Osteocyte (in vitro differentiated cells): ENCODE results near the gene DPYD. TPM values are rescaled to one million over a fixed set of nuclear protein-coding genes. Genes with fewer than 3 reads are reported as not detected.
A peak's percentile ranks its signal among the peaks of the same experiment; 100 is the strongest.

ENCODE experiments used
- DNase-seq: peaks from one replicate; pipeline ENCODE4 v3.0.0; 2021; ENCODE audit warnings: mixed read lengths; ENCODE audit not compliant: unreplicated experiment; ENCODE audit errors: extremely low spot score
- H3K27ac Mint-ChIP-seq: one replicate; pipeline ENCODE4 v1.8.0; 2021; ENCODE audit warnings: mild to moderate bottlenecking, mixed read lengths; ENCODE audit not compliant: unreplicated experiment
- H3K27me3 Mint-ChIP-seq: one replicate; pipeline ENCODE4 v1.8.0; 2021; ENCODE audit warnings: mixed read lengths; ENCODE audit not compliant: unreplicated experiment
- H3K36me3 Mint-ChIP-seq: one replicate; pipeline ENCODE4 v1.8.0; 2021; ENCODE audit warnings: mixed read lengths; ENCODE audit not compliant: unreplicated experiment
- H3K4me1 Mint-ChIP-seq: one replicate; pipeline ENCODE4 v1.8.0; 2021; ENCODE audit warnings: mixed read lengths; ENCODE audit not compliant: unreplicated experiment
- H3K4me3 Mint-ChIP-seq: one replicate; pipeline ENCODE4 v1.8.0; 2021; ENCODE audit warnings: mild to moderate bottlenecking, moderate library complexity, mixed read lengths; ENCODE audit not compliant: unreplicated experiment
- H3K9me3 Mint-ChIP-seq: one replicate; pipeline ENCODE4 v1.8.0; 2021; ENCODE audit warnings: mixed read lengths; ENCODE audit not compliant: unreplicated experiment
- CTCF ChIP-seq: fragments of 200-600 bp; sonication (generic); IDR thresholded peaks from 2 replicates; pipeline ENCODE4 v1.5.0; 2021; ENCODE audit warnings: antibody characterized with exemption, mild to moderate bottlenecking, moderate library complexity
- total RNA-seq: library from RNA; stranded (reverse); gene quantifications from 2 replicates; pipeline ENCODE4 v1.2.1, GENCODE V29; 2021

The DPYD gene
- total RNA-seq, 1 donor from 2014 or later = 44.0 TPM

GRCh38 chr1:97761637-97762036, 159.2 kb downstream of the DPYD start:
- peaks cover 20% of the 10 kb centered on the region for H3K36me3 Mint-ChIP-seq
- no peak for TF ChIP-seq CTCF
- DNase-seq = no peak
- no peak overlapping the region for H3K27ac Mint-ChIP-seq
- H3K9me3 Mint-ChIP-seq = peaks cover 12% of the 10 kb centered on the region
- H3K4me3 Mint-ChIP-seq = no peak overlapping the region
- H3K27me3 Mint-ChIP-seq = no peaks in the 10 kb centered on the region
- peaks cover 17% of the 10 kb centered on the region for H3K4me1 Mint-ChIP-seq

GRCh38 chr1:97759078-97759477, 161.8 kb downstream of the DPYD start:
- H3K4me1 Mint-ChIP-seq = peaks cover 17% of the 10 kb centered on the region
- peaks cover 17% of the 10 kb centered on the region for H3K36me3 Mint-ChIP-seq
- DNase-seq = no peak
- TF ChIP-seq CTCF = no peak
- H3K4me3 Mint-ChIP-seq = no peak overlapping the region
- H3K9me3 Mint-ChIP-seq = peaks cover 12% of the 10 kb centered on the region
- H3K27me3 Mint-ChIP-seq = no peaks in the 10 kb centered on the region
- H3K27ac Mint-ChIP-seq = no peak overlapping the region

GRCh38 chr1:97758541-97759057, 162.2 kb downstream of the DPYD start:
- no peaks in the 10 kb centered on the region for H3K27me3 Mint-ChIP-seq
- H3K4me3 Mint-ChIP-seq = no peak overlapping the region
- peaks cover 17% of the 10 kb centered on the region for H3K4me1 Mint-ChIP-seq
- peaks cover 12% of the 10 kb centered on the region for H3K9me3 Mint-ChIP-seq
- DNase-seq = no peak
- peaks cover 14% of the 10 kb centered on the region for H3K36me3 Mint-ChIP-seq
- H3K27ac Mint-ChIP-seq = peak overlapping the region; percentile 45
- no peak for TF ChIP-seq CTCF

GRCh38 chr1:97745912-97746311, 174.9 kb downstream of the DPYD start:
- no peaks in the 10 kb centered on the region for H3K4me1 Mint-ChIP-seq
- no peaks in the 10 kb centered on the region for H3K27me3 Mint-ChIP-seq
- no peak for DNase-seq
- no peaks in the 10 kb centered on the region for H3K9me3 Mint-ChIP-seq
- no peak overlapping the region for H3K27ac Mint-ChIP-seq
- no peaks in the 10 kb centered on the region for H3K36me3 Mint-ChIP-seq
- TF ChIP-seq CTCF = no peak
- no peak overlapping the region for H3K4me3 Mint-ChIP-seq

GRCh38 chr1:97744977-97745376, 175.9 kb downstream of the DPYD start:
- TF ChIP-seq CTCF = no peak
- Mint-ChIP-seq H3K4me1 (no peaks in the 10 kb centered on the region), H3K4me3 (no peak overlapping the region), H3K27ac (no peak overlapping the region), H3K36me3 (peaks cover 3% of the 10 kb centered on the region), H3K27me3 (no peaks in the 10 kb centered on the region), H3K9me3 (no peaks in the 10 kb centered on the region)
- no peak for DNase-seq
